ENCODE results near the gene LETM1. TPM values are rescaled to one million over a fixed set of nuclear protein-coding genes. Genes with fewer than 3 reads are reported as not detected.

LETM1 gene
- total RNA-seq, 1 donor from 2014 or later, result 16.9 TPM

DNA sequence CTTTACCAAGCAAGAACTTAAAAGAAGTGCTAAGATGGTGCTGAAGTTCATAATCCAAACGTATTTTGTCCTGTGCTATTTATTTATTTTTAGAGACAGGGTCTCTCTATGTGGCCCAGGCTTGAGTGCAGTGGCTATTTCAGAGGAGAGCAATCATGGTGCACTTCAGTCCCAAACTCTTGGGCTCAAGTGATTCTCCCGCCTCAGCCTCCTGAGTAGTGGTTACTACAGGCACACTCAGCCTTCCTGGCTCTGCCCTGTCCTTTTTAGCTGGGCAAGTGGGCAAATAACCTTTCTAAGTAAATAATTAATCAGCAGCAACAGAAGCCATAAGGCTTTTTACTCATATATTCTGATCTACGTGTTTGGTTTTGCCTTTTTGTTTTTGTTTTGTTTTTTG lies 17.8 kb upstream of the LETM1 start:
- Histone ChIP-seq H3K27ac (no peak overlapping the region), H4K20me1 (ENCODE audit: low read depth) (peaks cover 69% of the 10 kb centered on the region), H2AFZ (replicated peaks) (no peak overlapping the region), H3K36me3 (no peaks in the 10 kb centered on the region), H3K79me2 (ENCODE audit: low read depth) (peaks cover 70% of the 10 kb centered on the region), H3K4me1 (peaks cover 24% of the 10 kb centered on the region), H3K4me2 (peak overlapping the region; percentile 94), H3K27me3 (peaks cover 9% of the 10 kb centered on the region), H3K9ac (no peak overlapping the region), H3F3A (ENCODE audit: low read depth) (peaks cover 37% of the 10 kb centered on the region), H3K4me3 (peak overlapping the region; percentile 91), H3K9me3 (ENCODE audit: low read depth) (no peaks in the 10 kb centered on the region)
- DNase-seq (ENCODE audit: low spot score), result no peak
- H3K4me1 Mint-ChIP-seq, result peaks cover 39% of the 10 kb centered on the region
- H3K27ac Mint-ChIP-seq, result no peak overlapping the region
- peaks cover 12% of the 10 kb centered on the region for H3K36me3 Mint-ChIP-seq
- H3K27me3 Mint-ChIP-seq (ENCODE audit: insufficient read depth, low read depth), result peaks cover 8% of the 10 kb centered on the region
- H3K9me3 Mint-ChIP-seq, result no peaks in the 10 kb centered on the region
- H3K4me3 Mint-ChIP-seq, result peak overlapping the region; percentile 96
- TF ChIP-seq EZH2phosphoT487 (IDR thresholded peaks at IDR 0.05) (no peak), CTCF (IDR thresholded peaks at IDR 0.05) (no peak), EZH2 (IDR thresholded peaks at IDR 0.05) (no peak)

- Mint-ChIP-seq H3K27me3 (ENCODE audit: insufficient read depth, low read depth) (peaks cover 10% of the 10 kb centered on the region), H3K36me3 (peaks cover 12% of the 10 kb centered on the region), H3K4me1 (peaks cover 39% of the 10 kb centered on the region), H3K27ac (no peak overlapping the region), H3K4me3 (peak overlapping the region; percentile 96), H3K9me3 (no peaks in the 10 kb centered on the region)
- no peaks in the 10 kb centered on the region for H3K36me3 ChIP-seq
- peak overlapping the region; percentile 94 for H3K4me2 ChIP-seq
- H3K9me3 ChIP-seq (ENCODE audit: low read depth), result no peaks in the 10 kb centered on the region
- peaks cover 65% of the 10 kb centered on the region for H3K79me2 ChIP-seq (ENCODE audit: low read depth)
- peaks cover 38% of the 10 kb centered on the region for H3F3A ChIP-seq (ENCODE audit: low read depth)
- peak overlapping the region; percentile 22 for H3K9ac ChIP-seq
- TF ChIP-seq CTCF (IDR thresholded peaks at IDR 0.05) (no peak), EZH2 (IDR thresholded peaks at IDR 0.05) (no peak), EZH2phosphoT487 (IDR thresholded peaks at IDR 0.05) (no peak)
- no peak overlapping the region for H2AFZ ChIP-seq (replicated peaks)
- H3K4me3 ChIP-seq, result peak overlapping the region; percentile 91
- DNase-seq (ENCODE audit: low spot score), result peak; percentile 42
- H3K27ac ChIP-seq, result no peak overlapping the region
- peaks cover 14% of the 10 kb centered on the region for H3K27me3 ChIP-seq
- H4K20me1 ChIP-seq (ENCODE audit: low read depth), result peaks cover 64% of the 10 kb centered on the region
- H3K4me1 ChIP-seq, result peaks cover 24% of the 10 kb centered on the region
These were observed 17.3 kb upstream of the LETM1 start for GRCh38 chr4:1873291-1873690.

- Histone ChIP-seq H3K27me3 (peaks cover 19% of the 10 kb centered on the region), H3F3A (ENCODE audit: low read depth) (peaks cover 38% of the 10 kb centered on the region), H3K27ac (no peak overlapping the region), H3K79me2 (ENCODE audit: low read depth) (peaks cover 61% of the 10 kb centered on the region), H3K9me3 (ENCODE audit: low read depth) (no peaks in the 10 kb centered on the region), H3K4me3 (peak overlapping the region; percentile 91), H2AFZ (replicated peaks) (no peak overlapping the region), H3K9ac (peak overlapping the region; percentile 22), H3K4me2 (peak overlapping the region; percentile 94), H3K36me3 (no peaks in the 10 kb centered on the region), H4K20me1 (ENCODE audit: low read depth) (peaks cover 61% of the 10 kb centered on the region), H3K4me1 (peaks cover 24% of the 10 kb centered on the region)
- TF ChIP-seq EZH2 (IDR thresholded peaks at IDR 0.05) (no peak), CTCF (IDR thresholded peaks at IDR 0.05) (no peak), EZH2phosphoT487 (IDR thresholded peaks at IDR 0.05) (no peak)
- Mint-ChIP-seq H3K4me3 (peak overlapping the region; percentile 96), H3K27me3 (ENCODE audit: insufficient read depth, low read depth) (peaks cover 10% of the 10 kb centered on the region), H3K36me3 (peaks cover 12% of the 10 kb centered on the region), H3K9me3 (no peaks in the 10 kb centered on the region), H3K4me1 (peaks cover 40% of the 10 kb centered on the region), H3K27ac (no peak overlapping the region)
- no peak for DNase-seq (ENCODE audit: low spot score)
These were observed 16.9 kb upstream of the LETM1 start for GRCh38 chr4:1872870-1873269.

Data from neural progenitor cell (in vitro differentiated cells).